ENCODE data around the gene TMEM154.

The TMEM154 gene

DNA sequence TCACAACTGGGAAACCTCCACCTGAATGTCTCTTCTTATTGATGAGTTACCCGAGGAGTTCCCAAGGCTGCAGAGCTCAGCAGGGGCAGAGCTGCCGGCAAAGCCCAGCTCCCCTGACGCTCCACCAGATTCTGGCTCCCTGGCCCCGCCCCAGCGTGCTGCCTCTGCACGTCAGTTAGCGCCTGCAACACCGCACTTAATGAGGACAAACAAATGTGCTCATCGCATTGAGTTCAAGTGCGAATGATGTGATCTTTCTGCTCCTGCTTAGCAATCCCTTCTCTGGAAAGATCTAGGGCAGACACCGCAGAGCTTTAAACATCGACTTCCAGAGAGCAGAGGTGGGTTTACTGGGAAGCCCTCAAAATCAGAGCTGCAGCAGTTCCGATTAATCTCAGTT, 88.4 kb downstream of the TMEM154 start:
- DNase-seq (ENCODE audit: low read depth): no peak

DNA sequence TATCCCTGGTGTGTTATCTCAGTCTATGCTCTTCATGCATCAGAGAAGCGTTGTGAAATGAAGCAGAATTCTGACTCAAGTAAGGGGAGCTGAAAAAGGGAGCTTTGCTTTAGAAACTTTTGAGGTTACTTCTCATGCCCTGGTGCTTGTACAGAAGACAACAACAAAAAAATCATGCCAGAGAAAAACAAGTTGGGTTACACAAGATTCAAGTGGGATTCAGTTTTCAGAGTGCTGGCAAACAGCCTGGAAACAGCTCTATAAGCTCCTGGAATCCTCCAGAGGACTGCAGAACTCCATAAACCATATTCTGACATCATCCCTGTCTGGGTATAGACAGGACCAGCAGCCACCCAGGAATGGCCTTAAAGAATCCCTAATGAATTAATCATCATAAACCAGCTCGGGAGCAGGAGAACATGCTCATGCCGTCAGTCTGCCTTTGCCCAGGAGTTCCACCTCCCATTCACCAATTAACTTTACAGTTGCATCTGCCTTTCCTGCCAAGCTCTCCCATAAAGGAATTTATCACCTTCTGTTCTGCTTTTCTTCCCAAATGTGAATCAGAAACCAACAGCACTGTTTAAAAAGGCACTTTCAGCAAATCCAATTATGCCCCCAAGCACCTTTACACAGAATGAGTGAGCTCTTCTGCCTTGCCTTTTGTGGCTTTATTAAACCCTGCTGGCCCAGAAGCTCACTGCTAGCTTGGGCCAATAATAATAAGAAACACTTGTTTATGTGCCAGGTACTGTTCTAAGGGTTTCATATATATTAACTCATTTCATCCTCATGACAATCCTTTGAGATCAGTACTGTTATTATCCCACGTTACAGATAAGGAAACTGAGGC, 89.4 kb downstream of the TMEM154 start:
- peak; percentile 46 for DNase-seq (ENCODE audit: low read depth)

DNA sequence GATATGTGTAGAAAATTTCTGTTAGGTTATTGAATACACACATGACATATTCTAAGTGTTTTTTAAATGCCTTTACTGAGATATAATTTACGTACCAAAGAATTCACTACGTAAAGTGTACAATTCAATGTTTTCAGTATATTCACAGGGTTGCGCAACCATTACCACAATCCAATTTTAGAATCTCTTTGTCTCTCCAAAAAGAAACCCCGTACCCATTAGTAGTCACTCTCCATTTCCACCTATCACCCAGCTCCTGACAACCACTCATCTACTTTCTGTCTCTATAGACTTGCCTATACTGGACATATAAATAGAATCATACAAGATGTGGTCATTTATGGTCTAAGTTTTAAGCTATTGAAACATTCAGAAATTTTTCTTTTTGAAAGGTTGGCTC, 90.9 kb downstream of the TMEM154 start:
- no peak for DNase-seq (ENCODE audit: low read depth)

- no peak for DNase-seq (ENCODE audit: low read depth)
These were observed 92.7 kb downstream of the TMEM154 start for GRCh38 chr4:152587127-152587526.

DNA sequence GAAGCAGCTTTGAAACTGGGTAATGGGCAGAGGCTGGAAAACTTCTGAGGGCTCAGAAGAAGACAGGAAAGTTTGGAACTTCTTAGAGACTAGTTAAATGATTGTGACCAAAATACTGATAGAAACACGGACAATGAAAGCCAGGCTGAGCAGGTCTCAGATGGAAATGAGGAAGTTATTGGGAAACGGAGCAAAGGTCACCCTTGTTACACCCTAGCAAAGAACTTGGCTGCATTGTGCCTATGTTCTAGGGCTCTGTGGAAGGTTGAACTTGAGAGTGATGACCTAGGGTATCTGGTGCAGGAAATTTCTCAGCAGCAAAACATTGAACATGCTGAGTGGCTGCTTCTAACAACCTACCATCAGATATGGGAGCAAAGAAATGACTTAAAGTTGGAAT, 93.1 kb downstream of the TMEM154 start:
- DNase-seq (ENCODE audit: low read depth): no peak

DNA sequence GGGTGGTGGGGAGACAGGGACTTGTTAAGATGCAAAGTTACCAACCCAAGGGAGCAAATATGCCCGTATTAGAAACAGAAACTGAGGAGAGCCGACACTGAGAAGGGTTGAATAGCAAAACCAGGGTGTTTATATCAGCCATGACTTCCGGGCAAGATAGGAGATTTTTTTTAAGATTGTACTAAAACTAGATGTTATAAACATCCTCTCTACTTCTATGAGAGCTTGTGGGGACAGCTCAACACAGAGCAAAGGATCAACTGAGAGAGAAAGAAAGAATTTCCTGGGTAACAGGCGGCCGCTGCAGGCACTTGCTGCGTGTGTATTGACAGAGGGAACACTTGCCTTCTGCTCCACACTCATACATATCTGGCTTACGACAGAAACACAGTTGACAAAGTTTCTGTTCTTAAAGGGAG, 94.8 kb downstream of the TMEM154 start:
- no peak for DNase-seq (ENCODE audit: low read depth)

DNA sequence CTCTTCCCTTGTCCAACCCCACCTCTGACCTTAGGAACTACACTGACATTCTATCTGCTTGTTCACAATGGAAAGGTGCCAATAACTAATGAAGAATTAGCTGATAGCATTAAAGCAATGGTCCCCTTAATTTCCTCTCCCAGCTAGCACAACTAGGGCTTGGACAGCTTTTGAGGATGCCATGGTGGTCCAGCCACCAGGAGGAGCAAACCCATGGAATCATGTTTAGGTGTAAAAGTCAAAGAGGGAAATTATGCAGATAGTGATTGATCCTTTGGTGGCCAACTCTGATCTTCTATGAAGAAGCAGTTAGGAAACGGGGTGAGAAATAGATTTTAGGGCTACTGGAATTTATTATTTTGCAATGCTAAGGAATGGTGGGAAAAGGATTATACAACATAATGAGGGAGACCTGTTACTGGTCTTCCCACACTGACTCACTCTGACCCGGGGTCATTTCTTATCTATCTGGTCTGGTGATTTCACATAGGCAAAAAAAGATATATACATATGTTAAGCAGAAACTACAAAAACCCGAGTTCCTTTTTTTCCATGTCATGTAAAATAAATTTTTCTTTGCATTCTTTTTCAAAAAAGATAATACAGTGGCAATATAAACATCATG, 98.1 kb downstream of the TMEM154 start:
- DNase-seq (ENCODE audit: low read depth): no peak

GRCh38 chr4:152579916-152580315, 99.9 kb downstream of the TMEM154 start:
- DNase-seq (ENCODE audit: low read depth): no peak

DNA sequence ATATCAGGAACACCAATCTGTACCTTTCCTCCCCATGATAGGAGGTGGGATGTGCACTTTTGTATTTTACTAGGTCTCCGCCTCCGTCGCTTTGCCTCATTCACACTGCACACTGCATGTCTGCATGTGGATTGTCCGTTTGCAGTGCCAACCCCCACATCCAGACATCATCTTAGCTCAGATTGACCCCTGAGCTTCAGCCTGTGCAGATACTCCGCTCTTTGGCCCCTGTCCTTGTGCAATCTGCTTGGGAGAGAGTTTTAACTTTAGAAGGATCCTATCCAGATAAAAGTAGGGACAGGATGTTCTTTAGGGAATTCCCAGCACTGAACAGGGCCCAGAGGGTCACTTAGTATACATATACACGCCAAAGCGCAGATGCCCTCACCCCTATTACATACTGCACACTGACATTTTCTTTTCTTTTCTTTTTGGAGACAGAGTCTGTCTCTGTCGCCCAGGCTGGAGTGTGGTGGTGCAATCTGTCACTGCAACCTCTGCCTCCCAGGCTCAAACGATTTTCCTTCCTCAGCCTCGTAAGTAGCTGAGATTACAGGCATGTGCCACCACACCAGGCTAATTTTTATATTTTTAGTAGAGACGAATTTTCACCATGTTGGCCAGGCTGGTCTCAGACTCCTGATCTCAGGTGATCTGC, 100.6 kb downstream of the TMEM154 start:
- DNase-seq (ENCODE audit: low read depth): no peak

GRCh38 chr4:152578670-152579069, 101.1 kb downstream of the TMEM154 start:
- no peak for DNase-seq (ENCODE audit: low read depth)

DNA sequence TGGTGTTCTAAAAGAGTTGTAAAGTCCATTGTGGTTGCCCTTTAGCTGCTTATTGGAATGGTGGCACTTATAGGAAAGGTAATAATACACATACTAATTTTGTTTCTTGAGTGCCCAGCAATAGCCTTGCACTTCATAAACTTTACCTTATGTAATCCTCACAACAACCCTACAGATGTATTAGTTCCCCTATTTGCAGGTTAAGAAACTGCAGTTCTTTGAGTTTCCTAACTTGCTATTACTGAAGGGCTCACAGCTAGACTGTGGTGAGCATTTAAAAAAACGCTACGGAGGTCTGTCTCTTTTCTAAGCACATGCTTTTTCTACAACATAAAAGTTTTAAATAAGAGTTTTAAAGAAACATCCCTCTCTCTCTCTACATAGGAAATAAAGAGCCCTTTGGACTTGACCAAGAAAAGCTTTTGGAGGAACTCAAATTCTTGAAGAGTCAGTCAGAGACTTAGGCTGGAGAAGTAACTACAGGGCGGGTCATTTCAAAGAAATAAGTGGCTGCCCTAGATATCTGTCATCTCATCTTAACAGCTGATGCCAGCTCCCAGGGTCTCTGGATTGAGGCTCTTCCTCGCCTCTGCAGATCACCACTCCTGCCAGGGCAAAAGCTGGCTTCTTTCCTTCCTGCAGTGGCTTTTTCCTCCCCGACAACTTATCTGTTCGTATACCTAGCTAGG, 101.9 kb downstream of the TMEM154 start:
- DNase-seq (ENCODE audit: low read depth): no peak

GRCh38 chr4:152575533-152575932, 104.3 kb downstream of the TMEM154 start:
- no peak for DNase-seq (ENCODE audit: low read depth)

- DNase-seq (ENCODE audit: low read depth): no peak
These were observed 105.9 kb downstream of the TMEM154 start for GRCh38 chr4:152573861-152574260.

GRCh38 chr4:152572417-152573086, 107.2 kb downstream of the TMEM154 start:
- no peak for DNase-seq (ENCODE audit: low read depth)

GRCh38 chr4:152571770-152572169, 108.0 kb downstream of the TMEM154 start:
- no peak for DNase-seq (ENCODE audit: low read depth)

GRCh38 chr4:152571296-152571695, 108.5 kb downstream of the TMEM154 start:
- no peak for DNase-seq (ENCODE audit: low read depth)

All from HS-27A (cell line).